ENCODE data around the gene SDHB.

The SDHB gene

GRCh38 chr1:16992102-16992501, 61.7 kb downstream of the SDHB start:
- no peak overlapping the region for H3K27ac ChIP-seq (ENCODE audit: low read depth in 2 of 2, low read length in 2 of 2)
- H3K36me3 ChIP-seq (ENCODE audit: control insufficient read depth in 2 of 2, insufficient read depth in 2 of 2, low read length in 2 of 2), result peaks cover 13 to 16% of the 10 kb centered on the region in 2 donors
- no peaks in the 10 kb centered on the region for H3K27me3 ChIP-seq (ENCODE audit: control insufficient read depth in 2 of 2, insufficient read depth in 2 of 2, low read length in 2 of 2)
- H3K9me3 ChIP-seq (ENCODE audit: control insufficient read depth in 2 of 2, low read length in 2 of 2), result no peaks in the 10 kb centered on the region
- H3K9ac ChIP-seq (ENCODE audit: low read depth in 1 of 2, low read length in 2 of 2), result no peak overlapping the region
- H3K4me3 ChIP-seq (ENCODE audit: low read length in 2 of 2), result no peak overlapping the region
- H3K4me1 ChIP-seq (ENCODE audit: control insufficient read depth in 2 of 2, insufficient read depth in 2 of 2, low read length in 2 of 2), result no peaks in the 10 kb centered on the region

GRCh38 chr1:16991571-16991970, 62.3 kb downstream of the SDHB start:
- no peaks in the 10 kb centered on the region for H3K27me3 ChIP-seq (ENCODE audit: control insufficient read depth in 2 of 2, insufficient read depth in 2 of 2, low read length in 2 of 2)
- no peak overlapping the region for H3K27ac ChIP-seq (ENCODE audit: low read depth in 2 of 2, low read length in 2 of 2)
- peaks cover 13 to 16% of the 10 kb centered on the region in 2 donors for H3K36me3 ChIP-seq (ENCODE audit: control insufficient read depth in 2 of 2, insufficient read depth in 2 of 2, low read length in 2 of 2)
- no peak overlapping the region for H3K9ac ChIP-seq (ENCODE audit: low read depth in 1 of 2, low read length in 2 of 2)
- H3K9me3 ChIP-seq (ENCODE audit: control insufficient read depth in 2 of 2, low read length in 2 of 2), result no peaks in the 10 kb centered on the region
- H3K4me1 ChIP-seq (ENCODE audit: control insufficient read depth in 2 of 2, insufficient read depth in 2 of 2, low read length in 2 of 2), result no peaks in the 10 kb centered on the region
- no peak overlapping the region for H3K4me3 ChIP-seq (ENCODE audit: low read length in 2 of 2)

- Histone ChIP-seq H3K9me3 (ENCODE audit: control insufficient read depth in 2 of 2, low read length in 2 of 2) (no peaks in the 10 kb centered on the region), H3K36me3 (ENCODE audit: control insufficient read depth in 2 of 2, insufficient read depth in 2 of 2, low read length in 2 of 2) (peaks cover 11 to 15% of the 10 kb centered on the region in 2 donors), H3K27me3 (ENCODE audit: control insufficient read depth in 2 of 2, insufficient read depth in 2 of 2, low read length in 2 of 2) (no peaks in the 10 kb centered on the region), H3K9ac (ENCODE audit: low read depth in 1 of 2, low read length in 2 of 2) (no peak overlapping the region), H3K4me3 (ENCODE audit: low read length in 2 of 2) (no peak overlapping the region), H3K4me1 (ENCODE audit: control insufficient read depth in 2 of 2, insufficient read depth in 2 of 2, low read length in 2 of 2) (no peaks in the 10 kb centered on the region), H3K27ac (ENCODE audit: low read depth in 2 of 2, low read length in 2 of 2) (no peak overlapping the region)
Observed at GRCh38 chr1:16989676-16990391, 64.0 kb downstream of the SDHB start.

- H3K36me3 ChIP-seq (ENCODE audit: control insufficient read depth in 2 of 2, insufficient read depth in 2 of 2, low read length in 2 of 2), result peaks cover 11 to 15% of the 10 kb centered on the region in 2 donors
- no peaks in the 10 kb centered on the region for H3K4me1 ChIP-seq (ENCODE audit: control insufficient read depth in 2 of 2, insufficient read depth in 2 of 2, low read length in 2 of 2)
- no peak overlapping the region for H3K9ac ChIP-seq (ENCODE audit: low read depth in 1 of 2, low read length in 2 of 2)
- no peak overlapping the region for H3K27ac ChIP-seq (ENCODE audit: low read depth in 2 of 2, low read length in 2 of 2)
- H3K9me3 ChIP-seq (ENCODE audit: control insufficient read depth in 2 of 2, low read length in 2 of 2), result no peaks in the 10 kb centered on the region
- H3K27me3 ChIP-seq (ENCODE audit: control insufficient read depth in 2 of 2, insufficient read depth in 2 of 2, low read length in 2 of 2), result no peaks in the 10 kb centered on the region
- no peak overlapping the region for H3K4me3 ChIP-seq (ENCODE audit: low read length in 2 of 2)
Observed at GRCh38 chr1:16988210-16988609, 65.6 kb downstream of the SDHB start.

DNA sequence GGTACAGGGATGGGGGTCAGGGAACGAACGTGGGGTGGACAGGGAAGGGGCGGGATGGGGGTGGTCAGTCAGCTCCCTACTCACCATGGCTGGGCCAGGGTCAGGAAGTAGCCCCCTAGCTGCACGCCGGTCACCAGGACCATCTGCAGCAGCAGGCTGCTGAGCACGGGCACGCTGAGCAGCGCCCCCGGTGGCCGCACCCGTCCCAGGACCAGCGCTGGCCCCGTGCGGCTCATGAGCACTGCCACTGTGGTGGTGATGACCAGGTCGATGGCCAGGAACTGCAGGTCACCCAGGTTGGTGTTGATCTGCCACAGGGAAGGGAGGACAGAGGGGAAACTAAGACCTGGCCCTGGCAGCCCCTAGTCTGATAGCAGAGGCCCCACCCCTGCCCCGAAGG, 66.9 kb downstream of the SDHB start:
- Histone ChIP-seq H3K9me3 (ENCODE audit: control insufficient read depth in 2 of 2, low read length in 2 of 2) (no peaks in the 10 kb centered on the region), H3K9ac (ENCODE audit: low read depth in 1 of 2, low read length in 2 of 2) (no peak overlapping the region), H3K36me3 (ENCODE audit: control insufficient read depth in 2 of 2, insufficient read depth in 2 of 2, low read length in 2 of 2) (peaks cover 11 to 15% of the 10 kb centered on the region in 2 donors), H3K27ac (ENCODE audit: low read depth in 2 of 2, low read length in 2 of 2) (no peak overlapping the region), H3K27me3 (ENCODE audit: control insufficient read depth in 2 of 2, insufficient read depth in 2 of 2, low read length in 2 of 2) (no peaks in the 10 kb centered on the region), H3K4me1 (ENCODE audit: control insufficient read depth in 2 of 2, insufficient read depth in 2 of 2, low read length in 2 of 2) (no peaks in the 10 kb centered on the region), H3K4me3 (ENCODE audit: low read length in 2 of 2) (no peak overlapping the region)

GRCh38 chr1:16986560-16986959, 67.3 kb downstream of the SDHB start:
- H3K4me3 ChIP-seq (ENCODE audit: low read length in 2 of 2), result no peak overlapping the region
- H3K4me1 ChIP-seq (ENCODE audit: control insufficient read depth in 2 of 2, insufficient read depth in 2 of 2, low read length in 2 of 2), result no peaks in the 10 kb centered on the region
- H3K27me3 ChIP-seq (ENCODE audit: control insufficient read depth in 2 of 2, insufficient read depth in 2 of 2, low read length in 2 of 2), result no peaks in the 10 kb centered on the region
- no peak overlapping the region for H3K27ac ChIP-seq (ENCODE audit: low read depth in 2 of 2, low read length in 2 of 2)
- H3K9ac ChIP-seq (ENCODE audit: low read depth in 1 of 2, low read length in 2 of 2), result no peak overlapping the region
- H3K9me3 ChIP-seq (ENCODE audit: control insufficient read depth in 2 of 2, low read length in 2 of 2), result no peaks in the 10 kb centered on the region
- peaks cover 11 to 15% of the 10 kb centered on the region in 2 donors for H3K36me3 ChIP-seq (ENCODE audit: control insufficient read depth in 2 of 2, insufficient read depth in 2 of 2, low read length in 2 of 2)

DNA sequence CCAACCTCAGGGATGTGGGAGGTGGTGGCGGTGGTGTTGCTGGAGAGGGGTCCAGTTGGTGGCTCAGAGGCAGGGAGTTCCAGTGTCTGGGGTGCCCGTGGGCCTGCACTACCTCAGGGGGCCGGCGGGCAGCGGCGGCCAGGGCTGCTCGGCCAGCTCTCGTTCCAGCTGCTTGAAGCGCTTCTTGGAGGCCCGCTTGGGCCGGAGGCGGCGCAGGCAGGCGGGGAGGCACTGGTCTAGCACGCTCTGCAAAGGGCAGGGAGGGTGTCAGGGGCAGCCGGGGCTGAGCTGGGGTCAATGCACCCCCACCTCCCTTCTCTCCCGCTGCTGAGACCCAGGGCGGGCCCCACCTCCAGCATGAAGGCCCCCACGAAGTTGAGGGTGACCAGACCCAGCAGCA, 67.7 kb downstream of the SDHB start:
- H3K36me3 ChIP-seq (ENCODE audit: control insufficient read depth in 2 of 2, insufficient read depth in 2 of 2, low read length in 2 of 2), result peaks cover 11 to 12% of the 10 kb centered on the region in 2 donors
- no peaks in the 10 kb centered on the region for H3K4me1 ChIP-seq (ENCODE audit: control insufficient read depth in 2 of 2, insufficient read depth in 2 of 2, low read length in 2 of 2)
- H3K9me3 ChIP-seq (ENCODE audit: control insufficient read depth in 2 of 2, low read length in 2 of 2), result no peaks in the 10 kb centered on the region
- no peak overlapping the region for H3K27ac ChIP-seq (ENCODE audit: low read depth in 2 of 2, low read length in 2 of 2)
- H3K4me3 ChIP-seq (ENCODE audit: low read length in 2 of 2), result no peak overlapping the region
- peaks cover under 1 to 4% of the 10 kb centered on the region in 2 donors for H3K27me3 ChIP-seq (ENCODE audit: control insufficient read depth in 2 of 2, insufficient read depth in 2 of 2, low read length in 2 of 2)
- no peak overlapping the region for H3K9ac ChIP-seq (ENCODE audit: low read depth in 1 of 2, low read length in 2 of 2)

- Histone ChIP-seq H3K4me3 (ENCODE audit: low read length in 2 of 2) (no peak overlapping the region), H3K27ac (ENCODE audit: low read depth in 2 of 2, low read length in 2 of 2) (no peak overlapping the region), H3K36me3 (ENCODE audit: control insufficient read depth in 2 of 2, insufficient read depth in 2 of 2, low read length in 2 of 2) (peaks cover 11 to 12% of the 10 kb centered on the region in 2 donors), H3K27me3 (ENCODE audit: control insufficient read depth in 2 of 2, insufficient read depth in 2 of 2, low read length in 2 of 2) (peaks cover 5 to 7% of the 10 kb centered on the region in 2 donors), H3K9ac (ENCODE audit: low read depth in 1 of 2, low read length in 2 of 2) (no peak overlapping the region), H3K4me1 (ENCODE audit: control insufficient read depth in 2 of 2, insufficient read depth in 2 of 2, low read length in 2 of 2) (peaks cover 0 to under 1% of the 10 kb centered on the region in 2 donors), H3K9me3 (ENCODE audit: control insufficient read depth in 2 of 2, low read length in 2 of 2) (no peaks in the 10 kb centered on the region)
Observed at GRCh38 chr1:16984717-16985116, 69.1 kb downstream of the SDHB start.

DNA sequence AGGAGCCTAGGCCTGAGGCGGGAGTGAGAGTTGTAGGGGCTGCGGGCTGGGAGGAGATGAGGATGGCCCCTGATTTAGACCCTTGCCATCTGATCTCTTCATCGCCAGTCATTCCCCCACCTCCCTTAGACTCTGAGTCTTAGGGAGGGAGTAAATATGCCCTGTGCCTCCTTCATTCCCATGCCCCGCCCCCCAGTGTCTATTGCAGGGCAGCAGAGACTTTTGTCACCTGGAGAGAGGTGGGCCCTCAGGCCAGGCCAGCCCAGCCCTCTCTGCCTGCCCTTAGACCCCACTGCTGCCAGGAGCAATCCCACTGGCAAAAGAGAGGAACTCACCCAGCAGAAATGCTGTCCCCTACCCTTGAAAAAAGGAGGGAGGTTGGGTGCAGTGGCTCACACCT, 70.2 kb downstream of the SDHB start:
- H3K36me3 ChIP-seq (ENCODE audit: control insufficient read depth in 2 of 2, insufficient read depth in 2 of 2, low read length in 2 of 2), result peaks cover 8 to 9% of the 10 kb centered on the region in 2 donors
- peaks cover 8 to 12% of the 10 kb centered on the region in 2 donors for H3K27me3 ChIP-seq (ENCODE audit: control insufficient read depth in 2 of 2, insufficient read depth in 2 of 2, low read length in 2 of 2)
- no peak overlapping the region for H3K27ac ChIP-seq (ENCODE audit: low read depth in 2 of 2, low read length in 2 of 2)
- H3K4me3 ChIP-seq (ENCODE audit: low read length in 2 of 2), result no peak overlapping the region
- H3K9me3 ChIP-seq (ENCODE audit: control insufficient read depth in 2 of 2, low read length in 2 of 2), result no peaks in the 10 kb centered on the region
- no peak overlapping the region for H3K9ac ChIP-seq (ENCODE audit: low read depth in 1 of 2, low read length in 2 of 2)
- H3K4me1 ChIP-seq (ENCODE audit: control insufficient read depth in 2 of 2, insufficient read depth in 2 of 2, low read length in 2 of 2), result peaks cover 0 to 2% of the 10 kb centered on the region in 2 donors

DNA sequence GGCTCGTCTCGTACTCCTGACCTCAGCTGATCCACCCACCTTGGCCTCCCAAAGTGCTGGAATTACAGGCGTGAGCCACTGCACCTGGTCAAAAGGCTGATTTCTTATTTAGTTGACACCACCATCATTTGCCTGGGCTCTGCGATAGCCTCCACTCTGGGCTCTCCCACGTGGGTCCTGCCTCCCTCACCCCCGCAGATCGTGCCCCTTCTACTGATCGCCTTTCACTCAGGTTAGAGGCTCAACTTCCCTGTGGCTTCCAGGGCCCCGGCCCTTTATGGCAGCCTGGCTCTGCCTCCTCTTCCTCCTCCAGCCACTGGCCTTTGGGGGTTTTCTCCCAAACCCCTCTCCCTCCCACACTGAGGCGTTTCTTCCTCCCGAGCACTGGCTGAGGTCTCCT, 70.9 kb downstream of the SDHB start:
- H3K27me3 ChIP-seq (ENCODE audit: control insufficient read depth in 2 of 2, insufficient read depth in 2 of 2, low read length in 2 of 2), result peaks cover 8 to 12% of the 10 kb centered on the region in 2 donors
- H3K36me3 ChIP-seq (ENCODE audit: control insufficient read depth in 2 of 2, insufficient read depth in 2 of 2, low read length in 2 of 2), result peaks cover 4% of the 10 kb centered on the region in 2 donors
- H3K4me3 ChIP-seq (ENCODE audit: low read length in 2 of 2), result no peak overlapping the region
- H3K9me3 ChIP-seq (ENCODE audit: control insufficient read depth in 2 of 2, low read length in 2 of 2), result no peaks in the 10 kb centered on the region
- no peak overlapping the region for H3K27ac ChIP-seq (ENCODE audit: low read depth in 2 of 2, low read length in 2 of 2)
- H3K4me1 ChIP-seq (ENCODE audit: control insufficient read depth in 2 of 2, insufficient read depth in 2 of 2, low read length in 2 of 2), result peaks cover 0 to 3% of the 10 kb centered on the region in 2 donors
- no peak overlapping the region for H3K9ac ChIP-seq (ENCODE audit: low read depth in 1 of 2, low read length in 2 of 2)
